HCT116 (cell line): ENCODE results near the gene MAGI3.

ENCODE experiments used
- ATF3 ChIP-seq: IDR thresholded peaks from 2 replicates; pipeline ENCODE4 v1.6.1; 2012
- CBX3 ChIP-seq: IDR thresholded peaks from 2 replicates; pipeline ENCODE4 v1.6.1; 2012; ENCODE audit warnings: low read depth
- CTCF ChIP-seq, 3 experiments: fragments of 200-600 bp in 1 of 3; sonication (generic) in 1 of 3; IDR thresholded peaks in 2 of 3; conservative IDR thresholded peaks in 1 of 3; 2 replicates each; pipeline ENCODE4 v1.5.1; 2012 to 2017; ENCODE audit warnings: low read depth in 2 of 3, low read length in 2 of 3, antibody characterized with exemption in 1 of 3, borderline replicate concordance in 1 of 3, control low read depth in 1 of 3, mild to moderate bottlenecking in 1 of 3, mixed read lengths in 1 of 3, mixed run types in 1 of 3, moderate library complexity in 1 of 3; ENCODE audit not compliant: insufficient read depth in 1 of 3
- EGR1 ChIP-seq: IDR thresholded peaks from 2 replicates; pipeline ENCODE4 v1.6.1; 2012; ENCODE audit warnings: low read depth
- EZH2 ChIP-seq: fragments of 200-600 bp; sonication (generic); IDR thresholded peaks from 2 replicates; pipeline ENCODE4 v1.6.1; 2017; ENCODE audit warnings: antibody characterized with exemption, mixed run types
- POLR2A ChIP-seq: IDR thresholded peaks from 2 replicates; pipeline ENCODE4 v1.7.0; 2011; ENCODE audit warnings: borderline replicate concordance; ENCODE audit not compliant: insufficient read depth, insufficient read length; ENCODE audit errors: extremely low read depth
- RAD21 ChIP-seq: IDR thresholded peaks from 2 replicates; pipeline ENCODE4 v1.6.1; 2012; ENCODE audit warnings: low read depth, mild to moderate bottlenecking
- REST ChIP-seq: IDR thresholded peaks from 2 replicates; pipeline ENCODE4 v1.6.1; 2012; ENCODE audit warnings: low read depth
- SIN3A ChIP-seq: IDR thresholded peaks from 2 replicates; pipeline ENCODE4 v1.6.1; 2012; ENCODE audit warnings: low read depth
- SP1 ChIP-seq: IDR thresholded peaks from 2 replicates; pipeline ENCODE4 v1.6.1; 2012; ENCODE audit warnings: low read depth
- ZBTB33 ChIP-seq: IDR thresholded peaks from 2 replicates; pipeline ENCODE4 v1.6.1; 2011; ENCODE audit warnings: mild to moderate bottlenecking, low read length, moderate library complexity; ENCODE audit not compliant: insufficient replicate concordance; ENCODE audit errors: extremely low read depth
- ZFX ChIP-seq: fragments of 450-650 bp; IDR thresholded peaks from 2 replicates; pipeline ENCODE4 v1.6.1; 2017
- TF ChIP-seq, protein P1 (sequence below): IDR thresholded peaks from 2 replicates; pipeline ENCODE4 v1.6.1; 2012

DNA sequence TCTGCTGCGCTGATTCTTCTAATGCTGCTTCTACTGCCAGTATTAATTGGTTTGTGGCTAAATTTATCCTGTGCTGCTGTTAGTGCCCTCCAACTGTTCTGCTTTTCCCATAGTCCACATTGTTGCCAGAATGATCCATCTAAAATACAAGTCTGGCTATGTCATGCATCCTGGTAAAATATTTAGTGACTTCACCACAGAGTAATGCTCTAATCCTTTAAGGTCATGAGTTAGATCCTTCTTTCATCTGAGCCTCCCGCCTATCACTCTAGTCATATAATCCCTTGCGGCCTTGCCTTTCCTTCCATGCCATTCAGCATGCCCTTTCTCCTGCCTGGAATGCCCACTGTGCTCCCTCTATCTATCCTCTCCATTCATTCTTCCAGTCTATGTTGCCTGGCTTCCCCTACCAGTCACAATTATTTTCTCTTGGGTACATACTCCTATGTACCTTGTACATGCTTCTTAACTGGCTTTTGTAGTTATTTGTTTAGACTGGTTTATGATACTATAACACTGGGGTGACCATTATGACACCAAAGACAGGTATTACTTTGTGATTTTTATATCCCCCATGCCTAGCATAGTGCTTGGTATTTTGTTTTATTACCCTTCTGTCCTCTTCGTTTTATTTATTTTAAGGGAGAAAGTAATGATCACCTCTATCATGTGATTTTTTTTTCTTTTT, 144.0 kb downstream of the MAGI3 start:
- TF ChIP-seq CTCF (IDR thresholded peaks at IDR 0.05 in 2 of 3, conservative IDR thresholded peaks at IDR 0.05 in 1 of 3; ENCODE audit: borderline replicate concordance in 1 of 3, insufficient read depth in 1 of 3, low read depth in 2 of 3, low read length in 2 of 3): no peak
- TF ChIP-seq ATF3: no peak
- TF ChIP-seq POLR2A: no peak
- TF ChIP-seq CBX3: no peak
- no peak for TF ChIP-seq RAD21
- TF ChIP-seq EGR1: no peak
- no peak for TF ChIP-seq EZH2
- TF ChIP-seq SIN3A: no peak
- no peak for TF ChIP-seq ZBTB33
- TF ChIP-seq REST: no peak
- TF ChIP-seq ZFX: no peak
- TF ChIP-seq, protein P1, sequence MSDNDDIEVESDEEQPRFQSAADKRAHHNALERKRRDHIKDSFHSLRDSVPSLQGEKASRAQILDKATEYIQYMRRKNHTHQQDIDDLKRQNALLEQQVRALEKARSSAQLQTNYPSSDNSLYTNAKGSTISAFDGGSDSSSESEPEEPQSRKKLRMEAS: no peak
- no peak for TF ChIP-seq SP1
